GM12801 (cell line): ENCODE data around the gene RNF10.

Experiments
- CTCF ChIP-seq: IDR thresholded peaks from one replicate; pipeline ENCODE4 v1.5.1; 2011; ENCODE audit warnings: control low read depth; ENCODE audit not compliant: insufficient read length; ENCODE audit errors: extremely low read depth

Gene RNF10

GRCh38 chr12:120514002-120514401 lies 20.2 kb upstream of the RNF10 start:
- TF ChIP-seq CTCF, result no peak

- TF ChIP-seq CTCF, result no peak
Measured at GRCh38 chr12:120515496-120515895, 18.7 kb upstream of the RNF10 start.

DNA sequence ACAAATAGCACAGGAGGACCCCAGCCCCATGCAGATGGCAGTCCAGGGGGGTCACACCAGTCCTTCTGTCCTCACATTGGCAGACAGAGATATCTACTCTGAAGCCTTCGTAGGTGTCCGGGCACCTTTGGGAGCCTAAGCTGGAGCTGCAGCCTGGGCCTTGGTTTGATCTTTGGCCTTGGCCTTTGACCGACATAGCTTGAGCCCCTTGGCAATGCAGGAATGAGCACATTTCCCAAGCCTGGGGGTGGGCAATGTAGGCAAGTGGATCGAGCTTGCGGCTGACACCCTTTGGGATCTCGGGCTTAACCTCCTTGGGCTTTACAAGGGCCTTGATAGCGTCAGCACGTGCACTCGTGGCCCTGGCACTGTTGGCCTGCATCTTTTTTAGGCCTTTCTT lies 11.6 kb upstream of the RNF10 start:
- no peak for TF ChIP-seq CTCF

DNA sequence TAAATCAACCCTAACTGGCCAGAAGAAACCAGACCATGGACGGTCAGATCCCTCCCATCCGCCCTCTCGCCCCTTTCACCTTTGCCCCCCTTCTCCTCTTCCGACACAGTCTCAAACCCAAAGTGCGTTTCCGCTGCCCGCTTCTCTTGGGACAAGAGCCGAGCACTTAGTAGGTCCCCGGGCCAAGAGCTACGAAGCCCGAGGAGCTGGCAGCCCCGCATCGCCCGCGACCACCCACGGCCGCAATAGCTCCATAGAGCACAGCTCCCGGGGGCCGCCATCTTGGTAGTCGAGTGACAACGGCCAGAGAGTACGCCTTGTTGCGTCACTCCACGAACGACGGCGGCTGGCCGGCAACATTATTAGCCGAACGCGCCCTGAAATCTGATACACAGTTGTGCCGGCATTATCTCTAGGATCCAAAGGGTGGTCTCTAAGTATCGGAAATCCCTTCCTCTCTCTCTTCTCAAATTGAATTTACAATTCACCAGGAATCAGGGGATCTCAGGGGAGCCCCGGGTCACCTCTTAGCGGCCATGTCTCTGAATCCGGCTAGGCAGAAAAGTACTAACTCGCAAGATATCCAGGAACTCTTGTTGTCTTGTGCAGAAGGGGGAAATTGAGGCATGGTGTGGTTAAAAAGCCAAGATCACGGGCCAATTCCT lies 5.2 kb upstream of the RNF10 start, which contains the start of gene COQ5:
Gene COQ5, minus strand, starts transcription at position 298 of the 665 bp plus-strand sequence. Its CDS starts 17 bp downstream, at position 281.
- no peak for TF ChIP-seq CTCF

GRCh38 chr12:120529641-120530417 lies 4.3 kb upstream of the RNF10 start:
- TF ChIP-seq CTCF, result no peak

GRCh38 chr12:120532701-120533238 lies 1.4 kb upstream of the RNF10 start:
- TF ChIP-seq CTCF, result no peak
